Mesenchymal stem cell (in vitro differentiated cells and primary cell): Measurements from ENCODE around the gene BCORL1.

Source experiments
- DNase-seq: peaks from one replicate; pipeline ENCODE4 v3.0.0-alpha.2; 2013
- H2AFZ ChIP-seq: one replicate; pipeline ENCODE4 v1.6.1; 2013; ENCODE audit warnings: low read depth, mild to moderate bottlenecking, control low read depth, inconsistent platforms, low read length, moderate library complexity
- H2AK5ac ChIP-seq: 2 replicates; pipeline ENCODE4 v1.6.1; 2013; ENCODE audit warnings: low read length, moderate library complexity, mild to moderate bottlenecking, inconsistent platforms; ENCODE audit not compliant: severe bottlenecking
- H2BK120ac ChIP-seq: one replicate; pipeline ENCODE4 v1.6.1; 2013; ENCODE audit warnings: low read depth, mild to moderate bottlenecking, inconsistent platforms, low read length, moderate library complexity
- H2BK12ac ChIP-seq, 2 experiments: one replicate each; pipeline ENCODE4 v1.6.1; 2013; ENCODE audit warnings: inconsistent platforms in 2 of 2, low read length in 2 of 2, mild to moderate bottlenecking in 2 of 2, moderate library complexity in 2 of 2, control low read depth in 1 of 2
- H2BK15ac ChIP-seq: one replicate; pipeline ENCODE4 v1.6.1; 2013; ENCODE audit warnings: mild to moderate bottlenecking, low read depth, inconsistent platforms; ENCODE audit not compliant: poor library complexity, severe bottlenecking
- H2BK5ac ChIP-seq: 2 replicates; pipeline ENCODE4 v1.6.1; 2013; ENCODE audit warnings: low read depth, mild to moderate bottlenecking, low read length, control low read depth, inconsistent platforms; ENCODE audit not compliant: poor library complexity, severe bottlenecking
- H3K14ac ChIP-seq, 2 experiments: one replicate each; pipeline ENCODE4 v1.6.1; 2013; ENCODE audit warnings: inconsistent platforms in 2 of 2, low read length in 2 of 2, control low read depth in 1 of 2, mild to moderate bottlenecking in 1 of 2, moderate library complexity in 1 of 2
- H3K18ac ChIP-seq, 2 experiments: one replicate each; pipeline ENCODE4 v1.6.1; 2013; ENCODE audit warnings: inconsistent platforms in 2 of 2, low read length in 2 of 2, control low read depth in 1 of 2, low read depth in 1 of 2, mild to moderate bottlenecking in 1 of 2
- H3K23ac ChIP-seq, 2 experiments: one replicate each; pipeline ENCODE4 v1.6.1; 2013; ENCODE audit warnings: inconsistent platforms in 2 of 2, low read length in 2 of 2, mild to moderate bottlenecking in 2 of 2, moderate library complexity in 2 of 2, control low read depth in 1 of 2
- H3K27ac ChIP-seq: 2 replicates; pipeline ENCODE4 v1.5.1; 2013; ENCODE audit warnings: mild to moderate bottlenecking, moderate library complexity, low read length, control low read depth, inconsistent platforms; ENCODE audit not compliant: poor library complexity, severe bottlenecking
- H3K27me3 ChIP-seq, 2 experiments: 2 replicates each; pipeline versions ENCODE4 v1.6.1 to v1.7.0; 2013; ENCODE audit warnings: low read length in 2 of 2, mild to moderate bottlenecking in 2 of 2, moderate library complexity in 2 of 2, control low read depth in 1 of 2, inconsistent platforms in 1 of 2; ENCODE audit not compliant: control insufficient read depth in 1 of 2, insufficient read depth in 1 of 2
- H3K36me3 ChIP-seq, 2 experiments: 2 replicates each; pipeline versions ENCODE4 v1.6.1 to v1.7.0; 2013; ENCODE audit warnings: low read length in 2 of 2, control low read depth in 1 of 2, inconsistent platforms in 1 of 2, low read depth in 1 of 2, mild to moderate bottlenecking in 1 of 2; ENCODE audit not compliant: insufficient read depth in 2 of 2, control insufficient read depth in 1 of 2
- H3K4ac ChIP-seq, 2 experiments: one replicate each; pipeline ENCODE4 v1.6.1; 2013; ENCODE audit warnings: inconsistent platforms in 2 of 2, low read length in 2 of 2, mild to moderate bottlenecking in 2 of 2, moderate library complexity in 2 of 2, control low read depth in 1 of 2, low read depth in 1 of 2
- H3K4me1 ChIP-seq: 2 replicates; pipeline ENCODE4 v1.6.1; 2013; ENCODE audit warnings: low read depth, low read length, control low read depth; ENCODE audit not compliant: control insufficient read depth, insufficient read depth
- H3K4me2 ChIP-seq: 2 replicates; pipeline ENCODE4 v1.6.1; 2013; ENCODE audit warnings: low read length, mild to moderate bottlenecking, inconsistent platforms; ENCODE audit not compliant: poor library complexity, severe bottlenecking
- H3K4me3 ChIP-seq, 2 experiments: 2 replicates each; pipeline versions ENCODE4 v1.5.1 to v1.7.0; 2013; ENCODE audit warnings: low read length in 2 of 2, mild to moderate bottlenecking in 2 of 2, control low read depth in 1 of 2, low read depth in 1 of 2; ENCODE audit not compliant: insufficient read depth in 1 of 2
- H3K79me1 ChIP-seq: replicated peaks from 2 replicates; pipeline ENCODE4 v1.6.1; 2013; ENCODE audit warnings: mild to moderate bottlenecking, control low read depth, low read length, inconsistent platforms; ENCODE audit not compliant: poor library complexity, severe bottlenecking
- H3K9ac ChIP-seq: 2 replicates; pipeline ENCODE4 v1.7.0; 2013; ENCODE audit warnings: mild to moderate bottlenecking, low read length, moderate library complexity
- H3K9me3 ChIP-seq: 2 replicates; pipeline ENCODE4 v1.7.0; 2013; ENCODE audit warnings: mild to moderate bottlenecking, low read length; ENCODE audit not compliant: control insufficient read depth
- H4K8ac ChIP-seq: one replicate; pipeline ENCODE4 v1.6.1; 2013; ENCODE audit warnings: inconsistent platforms, mild to moderate bottlenecking, low read length, moderate library complexity
- H4K91ac ChIP-seq: one replicate; pipeline ENCODE4 v1.6.1; 2013; ENCODE audit warnings: mild to moderate bottlenecking, low read length, inconsistent platforms
- WGBS: methylation state at CpG from one replicate; pipeline ENCODE4 v1.1.7; 2013; ENCODE audit warnings: mixed read lengths; 5-methylcytosine and 5-hydroxymethylcytosine counted together

Gene BCORL1

DNA sequence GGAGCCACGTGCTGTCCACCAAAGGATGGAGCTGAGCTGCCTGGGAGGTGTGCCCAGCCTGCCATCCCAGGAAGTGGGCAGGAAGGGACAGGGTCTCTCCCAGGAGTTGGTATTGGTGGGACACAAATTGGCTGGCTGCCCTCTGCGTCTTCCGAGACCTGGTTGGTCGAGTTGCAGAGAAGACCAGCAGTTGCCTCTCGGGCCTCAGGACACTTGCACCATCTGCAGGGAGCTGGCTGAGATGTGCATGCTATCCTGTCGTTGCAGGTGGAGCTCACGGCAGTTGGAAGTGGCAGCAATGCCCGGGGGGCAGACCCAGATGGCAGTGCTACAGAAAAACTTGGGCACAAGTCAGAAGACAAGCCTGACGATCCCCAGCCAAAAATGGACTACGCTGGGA lies 30.2 kb downstream of the BCORL1 start:
- Histone ChIP-seq H4K8ac (no peak overlapping the region), H3K27ac (no peak overlapping the region), H3K4me1 (no peaks in the 10 kb centered on the region), H3K9me3 (no peaks in the 10 kb centered on the region), H2BK120ac (no peak overlapping the region), H3K4me2 (no peak overlapping the region), H3K27me3 (peaks cover 0 to 6% of the 10 kb centered on the region in 2 experiments), H3K4me3 (no peak overlapping the region), H3K79me1 (peaks cover 11% of the 10 kb centered on the region), H3K14ac (no peak overlapping the region), H2BK5ac (no peak overlapping the region), H3K9ac (no peak overlapping the region), H2AK5ac (no peak overlapping the region), H3K23ac (no peak overlapping the region), H3K4ac (no peak overlapping the region), H3K18ac (no peak overlapping the region), H2AFZ (no peak overlapping the region), H4K91ac (no peak overlapping the region), H2BK15ac (no peak overlapping the region), H2BK12ac (no peak overlapping the region), H3K36me3 (peaks cover 50 to 53% of the 10 kb centered on the region in 2 experiments)
- 98% methylated on average over 10 of the region's 10 CpGs for WGBS
- no peak for DNase-seq

DNA sequence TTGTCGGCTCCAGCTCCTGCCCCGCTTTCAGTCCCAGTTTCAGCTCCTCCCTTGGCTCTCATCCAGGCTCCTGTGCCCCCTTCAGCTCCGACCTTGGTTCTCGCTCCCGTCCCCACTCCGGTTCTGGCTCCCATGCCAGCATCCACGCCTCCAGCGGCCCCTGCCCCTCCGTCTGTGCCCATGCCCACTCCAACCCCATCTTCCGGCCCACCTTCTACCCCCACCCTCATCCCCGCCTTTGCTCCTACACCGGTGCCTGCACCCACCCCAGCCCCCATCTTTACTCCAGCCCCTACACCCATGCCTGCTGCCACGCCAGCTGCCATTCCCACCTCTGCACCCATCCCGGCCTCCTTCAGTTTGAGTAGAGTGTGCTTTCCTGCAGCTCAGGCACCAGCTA lies 31.2 kb downstream of the BCORL1 start:
- Histone ChIP-seq H4K91ac (no peak overlapping the region), H3K79me1 (peaks cover 11% of the 10 kb centered on the region), H2AFZ (no peak overlapping the region), H3K14ac (no peak overlapping the region), H3K27ac (no peak overlapping the region), H3K27me3 (peaks cover 0 to 6% of the 10 kb centered on the region in 2 experiments), H2AK5ac (no peak overlapping the region), H3K4ac (no peak overlapping the region), H3K9me3 (no peaks in the 10 kb centered on the region), H3K9ac (no peak overlapping the region), H3K4me2 (no peak overlapping the region), H2BK5ac (no peak overlapping the region), H2BK120ac (no peak overlapping the region), H3K23ac (no peak overlapping the region), H3K18ac (no peak overlapping the region), H3K36me3 (peaks cover 47 to 53% of the 10 kb centered on the region in 2 experiments), H3K4me1 (no peaks in the 10 kb centered on the region), H4K8ac (no peak overlapping the region), H2BK15ac (no peak overlapping the region), H3K4me3 (no peak overlapping the region), H2BK12ac (no peak overlapping the region)
- 95% methylated on average over 14 of the region's 14 CpGs for WGBS
- no peak for DNase-seq

- H3K18ac ChIP-seq = no peak overlapping the region
- no peak overlapping the region for H2BK12ac ChIP-seq
- peaks cover 44 to 53% of the 10 kb centered on the region in 2 experiments for H3K36me3 ChIP-seq
- no peak overlapping the region for H2BK120ac ChIP-seq
- DNase-seq = no peak
- H3K4me1 ChIP-seq = no peaks in the 10 kb centered on the region
- no peak overlapping the region for H3K14ac ChIP-seq
- H3K27ac ChIP-seq = no peak overlapping the region
- H3K9ac ChIP-seq = no peak overlapping the region
- peaks cover 11% of the 10 kb centered on the region for H3K79me1 ChIP-seq
- H3K4ac ChIP-seq = no peak overlapping the region
- H3K9me3 ChIP-seq = no peaks in the 10 kb centered on the region
- H2BK15ac ChIP-seq = no peak overlapping the region
- H3K4me3 ChIP-seq = no peak overlapping the region
- H4K91ac ChIP-seq = no peak overlapping the region
- WGBS = 100% methylated on average over 13 of the region's 13 CpGs
- no peak overlapping the region for H2BK5ac ChIP-seq
- H3K23ac ChIP-seq = no peak overlapping the region
- no peak overlapping the region for H2AFZ ChIP-seq
- H2AK5ac ChIP-seq = no peak overlapping the region
- no peak overlapping the region for H4K8ac ChIP-seq
- peaks cover 0 to 6% of the 10 kb centered on the region in 2 experiments for H3K27me3 ChIP-seq
- no peak overlapping the region for H3K4me2 ChIP-seq
These were observed 31.9 kb downstream of the BCORL1 start for GRCh38 chrX:130014356-130014755.

DNA sequence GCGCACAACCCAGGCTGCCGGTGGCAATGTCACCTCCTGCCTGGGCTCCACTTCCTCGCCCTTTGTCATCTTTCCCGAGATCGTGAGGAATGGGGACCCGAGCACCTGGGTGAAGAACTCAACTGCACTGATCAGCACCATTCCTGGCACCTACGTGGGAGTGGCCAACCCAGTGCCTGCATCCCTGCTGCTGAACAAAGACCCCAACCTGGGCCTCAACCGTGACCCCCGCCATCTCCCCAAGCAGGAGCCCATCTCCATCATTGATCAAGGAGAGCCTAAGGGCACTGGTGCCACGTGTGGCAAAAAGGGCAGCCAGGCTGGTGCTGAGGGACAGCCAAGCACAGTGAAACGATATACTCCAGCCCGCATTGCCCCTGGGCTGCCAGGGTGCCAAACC lies 32.3 kb downstream of the BCORL1 start:
- Histone ChIP-seq H3K4ac (no peak overlapping the region), H3K23ac (no peak overlapping the region), H3K18ac (no peak overlapping the region), H4K91ac (no peak overlapping the region), H3K14ac (no peak overlapping the region), H4K8ac (no peak overlapping the region), H3K36me3 (peaks cover 44 to 52% of the 10 kb centered on the region in 2 experiments), H2AFZ (no peak overlapping the region), H2BK5ac (no peak overlapping the region), H3K9me3 (no peaks in the 10 kb centered on the region), H3K4me3 (no peak overlapping the region), H3K9ac (no peak overlapping the region), H2BK15ac (no peak overlapping the region), H2BK12ac (no peak overlapping the region), H3K4me1 (no peaks in the 10 kb centered on the region), H2BK120ac (no peak overlapping the region), H2AK5ac (no peak overlapping the region), H3K79me1 (peaks cover 13% of the 10 kb centered on the region), H3K27ac (no peak overlapping the region), H3K27me3 (peaks cover 0 to 6% of the 10 kb centered on the region in 2 experiments), H3K4me2 (no peak overlapping the region)
- 97% methylated on average over 10 of the region's 12 CpGs for WGBS
- no peak for DNase-seq
